ENCODE data around the gene PHPT1. TPM values are rescaled to one million over a fixed set of nuclear protein-coding genes. Genes with fewer than 3 reads are reported as not detected.
A peak's percentile ranks its signal among the peaks of the same experiment; 100 is the strongest.

Gene PHPT1
- polyA plus RNA-seq, 2 donors, result 83.1 to 101 TPM

DNA sequence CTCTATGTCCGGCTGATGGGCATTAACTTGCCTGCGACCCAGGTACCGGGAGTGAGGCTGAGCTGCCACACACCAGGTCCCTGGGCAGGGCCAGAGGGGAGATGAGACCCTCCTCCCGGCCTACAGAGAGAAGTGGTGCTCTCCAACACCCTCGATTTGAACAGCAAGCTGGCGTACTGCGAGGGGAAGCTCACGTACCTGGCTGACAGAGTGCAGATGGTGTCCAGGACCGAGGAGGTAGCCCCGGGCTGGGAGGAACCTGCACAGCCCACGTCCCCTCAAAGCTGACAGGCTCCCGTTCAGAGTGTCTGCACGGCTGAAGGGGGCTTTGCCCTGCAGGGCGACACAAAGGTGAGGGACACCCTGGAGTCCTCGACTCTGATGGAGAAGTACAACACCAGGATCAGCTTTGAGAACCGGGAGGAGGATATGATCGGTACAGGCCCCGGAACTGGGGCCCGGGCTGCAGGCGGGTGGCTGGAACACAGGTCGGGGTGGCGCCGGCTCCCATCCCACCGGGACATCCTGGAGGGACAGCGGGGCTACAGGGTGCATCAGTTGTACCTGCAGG, 42.5 kb upstream of the PHPT1 start:
- Histone ChIP-seq H3K27me3 (ENCODE audit: control insufficient read depth in 1 of 2, insufficient read depth in 2 of 2, low read length in 2 of 2) (no peaks in the 10 kb centered on the region), H3K4me3 (ENCODE audit: low read depth in 1 of 2, low read length in 2 of 2) (peak overlapping the region; percentile 87 to 99), H3K9me3 (ENCODE audit: control insufficient read depth in 2 of 2, insufficient read depth in 1 of 2, low read depth in 1 of 2, low read length in 1 of 2) (no peaks in the 10 kb centered on the region), H3K4me1 (ENCODE audit: control insufficient read depth in 2 of 2, insufficient read depth in 2 of 2, low read length in 1 of 2) (peaks cover 9 to 30% of the 10 kb centered on the region in 2 donors), H3K36me3 (ENCODE audit: control insufficient read depth in 2 of 2, insufficient read depth in 2 of 2, low read length in 1 of 2) (no peaks in the 10 kb centered on the region), H3K27ac (ENCODE audit: low read depth in 2 of 2, low read length in 1 of 2) (peak overlapping the region; percentile 97)
- 55 to 69% methylated on average over 25 of the region's 25 CpGs for WGBS, 2 donors

DNA sequence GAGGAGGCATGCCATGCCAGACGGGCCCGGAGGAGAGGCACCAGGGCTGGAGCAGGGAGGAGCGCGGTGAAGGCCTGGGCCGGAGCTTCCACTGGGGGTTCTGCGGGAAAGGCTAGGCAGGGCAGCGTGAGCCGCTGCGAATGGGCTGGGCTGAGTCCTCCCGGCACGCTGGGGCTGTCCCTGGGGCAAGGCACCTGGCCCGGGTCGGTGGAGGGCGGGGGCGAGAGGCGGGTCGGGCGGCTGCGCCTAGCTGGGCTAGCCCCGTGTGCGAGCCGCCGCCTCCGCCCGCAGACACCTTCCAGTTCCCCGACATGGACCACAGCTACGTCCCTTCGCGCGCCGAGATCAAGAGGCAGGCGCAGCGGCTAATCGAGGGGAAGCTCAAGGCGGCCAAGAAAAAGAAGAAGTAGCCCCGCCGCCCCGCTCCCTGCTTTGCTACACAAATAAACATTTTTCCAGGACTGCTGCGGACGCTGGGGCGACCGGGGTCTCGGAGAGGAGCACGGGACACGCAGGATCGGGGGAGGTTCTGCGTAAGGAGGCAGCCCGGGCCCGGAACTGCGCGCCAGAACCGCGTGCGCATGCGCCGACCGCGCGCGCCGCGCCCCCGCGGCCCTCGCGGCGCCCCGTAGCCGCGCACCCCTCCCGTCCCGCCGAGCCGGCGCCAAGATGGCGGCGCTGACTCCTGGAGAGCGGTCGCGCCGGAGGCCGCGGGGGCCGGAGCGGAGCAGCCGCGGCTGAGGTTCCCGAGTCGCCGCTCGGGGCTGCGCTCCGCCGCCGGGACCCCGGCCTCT, 41.7 kb upstream of the PHPT1 start, which contains the start of gene RABL6:
RABL6 (plus strand) TSS at position 668 of the 794 bp plus-strand sequence. CDS start 249 bp downstream, outside the sequence.
- H3K27ac ChIP-seq (ENCODE audit: low read depth in 2 of 2, low read length in 1 of 2), result peak within 1 kb of the TSS; percentile 97
- H3K9me3 ChIP-seq (ENCODE audit: control insufficient read depth in 2 of 2, insufficient read depth in 1 of 2, low read depth in 1 of 2, low read length in 1 of 2), result no peaks in the 10 kb centered on the region
- H3K36me3 ChIP-seq (ENCODE audit: control insufficient read depth in 2 of 2, insufficient read depth in 2 of 2, low read length in 1 of 2), result no peaks in the 10 kb centered on the region
- no peaks in the 10 kb centered on the region for H3K27me3 ChIP-seq (ENCODE audit: control insufficient read depth in 1 of 2, insufficient read depth in 2 of 2, low read length in 2 of 2)
- WGBS, 2 donors, result 0% methylated on average over 71 to 96 of the region's 96 CpGs
- H3K4me3 ChIP-seq (ENCODE audit: low read depth in 1 of 2, low read length in 2 of 2), result peak within 1 kb of the TSS; percentile 87 to 99
- H3K4me1 ChIP-seq (ENCODE audit: control insufficient read depth in 2 of 2, insufficient read depth in 2 of 2, low read length in 1 of 2), result peaks cover 9 to 30% of the 10 kb centered on the region in 2 donors

DNA sequence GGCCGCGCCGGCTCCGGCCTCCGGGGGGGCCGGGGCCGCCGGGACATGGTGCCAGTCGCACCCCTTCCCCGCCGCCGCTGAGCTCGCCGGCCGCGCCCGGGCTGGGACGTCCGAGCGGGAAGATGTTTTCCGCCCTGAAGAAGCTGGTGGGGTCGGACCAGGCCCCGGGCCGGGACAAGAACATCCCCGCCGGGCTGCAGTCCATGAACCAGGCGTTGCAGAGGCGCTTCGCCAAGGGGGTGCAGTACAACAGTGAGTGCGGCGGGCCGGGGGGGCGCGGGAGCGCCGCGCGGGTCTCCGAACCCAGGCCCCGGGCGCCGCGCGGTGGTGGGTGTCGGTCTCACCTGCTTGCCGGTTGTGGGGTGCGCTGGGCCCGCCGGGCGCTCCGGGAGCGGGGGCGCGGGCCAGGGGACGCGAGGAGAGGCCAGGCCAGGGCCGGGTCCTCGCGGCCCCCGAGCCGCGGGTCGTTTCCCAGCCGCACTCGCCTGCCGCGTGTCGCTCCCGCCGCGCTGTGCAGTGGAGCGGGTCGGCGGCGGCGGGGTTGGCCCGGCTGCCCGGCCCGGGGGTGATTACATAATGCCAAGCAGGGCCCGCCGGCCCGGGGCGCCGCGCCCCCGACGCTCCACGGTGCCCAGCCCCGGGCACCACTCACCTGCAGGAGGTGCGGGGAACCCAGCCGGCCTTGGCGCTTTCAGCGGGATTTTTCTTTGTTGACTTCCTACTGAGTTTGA, 41.0 kb upstream of the PHPT1 start:
- peaks cover 9 to 30% of the 10 kb centered on the region in 2 donors for H3K4me1 ChIP-seq (ENCODE audit: control insufficient read depth in 2 of 2, insufficient read depth in 2 of 2, low read length in 1 of 2)
- H3K4me3 ChIP-seq (ENCODE audit: low read depth in 1 of 2, low read length in 2 of 2), result peak overlapping the region; percentile 87 to 99
- H3K9me3 ChIP-seq (ENCODE audit: control insufficient read depth in 2 of 2, insufficient read depth in 1 of 2, low read depth in 1 of 2, low read length in 1 of 2), result no peaks in the 10 kb centered on the region
- peak overlapping the region; percentile 81 to 97 for H3K27ac ChIP-seq (ENCODE audit: low read depth in 2 of 2, low read length in 1 of 2)
- peaks cover 0 to 5% of the 10 kb centered on the region in 2 donors for H3K36me3 ChIP-seq (ENCODE audit: control insufficient read depth in 2 of 2, insufficient read depth in 2 of 2, low read length in 1 of 2)
- WGBS, 2 donors, result 0 to 1% methylated on average over 59 to 93 of the region's 93 CpGs
- no peaks in the 10 kb centered on the region for H3K27me3 ChIP-seq (ENCODE audit: control insufficient read depth in 1 of 2, insufficient read depth in 2 of 2, low read length in 2 of 2)

DNA sequence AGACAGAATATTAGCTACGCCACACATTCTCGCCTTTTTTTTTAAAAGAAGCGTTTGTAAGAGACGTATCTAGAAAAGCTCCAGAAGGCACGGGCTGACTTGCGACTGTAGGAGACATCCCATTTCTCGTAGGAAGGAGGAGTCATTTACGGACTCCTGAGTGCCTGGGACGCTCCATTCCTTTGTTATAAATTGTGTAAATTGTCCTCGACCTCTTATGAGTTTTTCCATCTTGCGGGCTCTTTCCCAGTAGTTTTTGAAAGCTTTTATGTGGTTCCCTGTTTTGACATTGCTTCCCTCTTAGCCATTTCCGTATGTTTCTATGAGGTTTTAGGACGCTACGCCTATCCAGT, 40.4 kb upstream of the PHPT1 start:
- peaks cover 9 to 30% of the 10 kb centered on the region in 2 donors for H3K4me1 ChIP-seq (ENCODE audit: control insufficient read depth in 2 of 2, insufficient read depth in 2 of 2, low read length in 1 of 2)
- H3K4me3 ChIP-seq (ENCODE audit: low read depth in 1 of 2, low read length in 2 of 2), result peak overlapping the region; percentile 87 to 99
- peaks cover 0 to 5% of the 10 kb centered on the region in 2 donors for H3K36me3 ChIP-seq (ENCODE audit: control insufficient read depth in 2 of 2, insufficient read depth in 2 of 2, low read length in 1 of 2)
- WGBS, 2 donors, result 3% methylated on average over 14 of the region's 14 CpGs
- no peaks in the 10 kb centered on the region for H3K9me3 ChIP-seq (ENCODE audit: control insufficient read depth in 2 of 2, insufficient read depth in 1 of 2, low read depth in 1 of 2, low read length in 1 of 2)
- peak overlapping the region in 1 of 2 donors; percentile 97 for H3K27ac ChIP-seq (ENCODE audit: low read depth in 2 of 2, low read length in 1 of 2)
- H3K27me3 ChIP-seq (ENCODE audit: control insufficient read depth in 1 of 2, insufficient read depth in 2 of 2, low read length in 2 of 2), result no peaks in the 10 kb centered on the region

DNA sequence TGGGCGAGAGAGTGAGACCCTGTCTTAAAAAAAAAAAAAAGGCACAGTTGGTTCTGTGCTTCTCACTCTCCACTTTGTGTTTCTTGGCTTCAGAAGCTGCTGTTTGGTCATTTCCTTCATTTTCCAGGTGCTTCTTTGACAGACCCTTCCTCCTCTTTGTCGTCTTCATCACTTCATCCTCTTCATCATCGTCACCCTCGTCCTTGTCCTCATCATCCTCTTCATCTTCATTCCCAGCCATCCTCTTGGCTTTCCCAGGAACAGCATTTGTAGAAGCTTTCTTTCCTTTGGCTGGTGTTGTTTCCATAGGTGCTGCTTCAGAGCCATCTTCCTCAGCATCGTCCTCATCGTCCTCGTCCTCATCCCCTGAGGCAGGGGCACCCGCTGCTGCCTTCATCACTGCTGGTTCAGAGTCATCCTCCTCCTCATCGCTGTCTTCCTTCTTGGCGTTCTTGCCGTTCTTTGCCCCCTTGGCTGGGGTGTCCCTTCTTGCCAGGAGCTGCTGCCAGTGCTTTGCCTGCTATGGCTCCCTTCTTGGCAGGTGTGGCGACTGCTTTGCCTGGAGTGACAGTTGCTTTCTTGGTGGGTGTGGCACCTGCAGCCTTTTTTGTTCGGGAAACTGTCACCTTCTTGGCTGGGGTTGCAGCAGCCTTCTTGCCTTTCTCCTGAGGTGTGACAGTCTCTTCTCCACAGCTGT, 34.3 kb upstream of the PHPT1 start:
- Histone ChIP-seq H3K4me3 (ENCODE audit: low read depth in 1 of 2, low read length in 2 of 2) (no peak overlapping the region), H3K27ac (ENCODE audit: low read depth in 2 of 2, low read length in 1 of 2) (no peak overlapping the region), H3K36me3 (ENCODE audit: control insufficient read depth in 2 of 2, insufficient read depth in 2 of 2, low read length in 1 of 2) (peaks cover 0 to 5% of the 10 kb centered on the region in 2 donors), H3K4me1 (ENCODE audit: control insufficient read depth in 2 of 2, insufficient read depth in 2 of 2, low read length in 1 of 2) (no peaks in the 10 kb centered on the region), H3K27me3 (ENCODE audit: control insufficient read depth in 1 of 2, insufficient read depth in 2 of 2, low read length in 2 of 2) (no peaks in the 10 kb centered on the region), H3K9me3 (ENCODE audit: control insufficient read depth in 2 of 2, insufficient read depth in 1 of 2, low read depth in 1 of 2, low read length in 1 of 2) (no peaks in the 10 kb centered on the region)
- WGBS, 2 donors, result 89 to 91% methylated on average over 13 of the region's 13 CpGs

DNA sequence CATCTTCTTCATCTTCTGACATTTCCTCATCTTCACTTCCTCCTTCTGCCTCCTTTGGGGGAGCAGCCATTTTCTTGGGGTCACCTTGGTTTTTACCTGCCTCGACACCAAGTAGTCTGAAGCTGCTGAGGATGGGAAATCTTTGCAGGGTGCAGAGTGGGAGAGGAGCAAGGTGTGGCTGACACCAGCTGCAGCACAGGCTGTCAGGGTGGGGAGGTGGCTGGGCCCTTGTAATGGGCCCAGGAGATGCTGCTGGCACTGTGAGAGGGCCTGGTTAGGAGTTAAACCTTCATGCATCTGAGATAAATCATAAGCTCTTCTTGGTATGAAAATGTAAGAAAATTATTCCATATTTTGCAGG, 33.8 kb upstream of the PHPT1 start:
- H3K27me3 ChIP-seq (ENCODE audit: control insufficient read depth in 1 of 2, insufficient read depth in 2 of 2, low read length in 2 of 2), result no peaks in the 10 kb centered on the region
- H3K27ac ChIP-seq (ENCODE audit: low read depth in 2 of 2, low read length in 1 of 2), result no peak overlapping the region
- no peaks in the 10 kb centered on the region for H3K9me3 ChIP-seq (ENCODE audit: control insufficient read depth in 2 of 2, insufficient read depth in 1 of 2, low read depth in 1 of 2, low read length in 1 of 2)
- WGBS, 2 donors, result 0 to 14% methylated on average over 1 of the region's 1 CpG
- no peak overlapping the region for H3K4me3 ChIP-seq (ENCODE audit: low read depth in 1 of 2, low read length in 2 of 2)
- peaks cover 0 to 5% of the 10 kb centered on the region in 2 donors for H3K36me3 ChIP-seq (ENCODE audit: control insufficient read depth in 2 of 2, insufficient read depth in 2 of 2, low read length in 1 of 2)
- no peaks in the 10 kb centered on the region for H3K4me1 ChIP-seq (ENCODE audit: control insufficient read depth in 2 of 2, insufficient read depth in 2 of 2, low read length in 1 of 2)

DNA sequence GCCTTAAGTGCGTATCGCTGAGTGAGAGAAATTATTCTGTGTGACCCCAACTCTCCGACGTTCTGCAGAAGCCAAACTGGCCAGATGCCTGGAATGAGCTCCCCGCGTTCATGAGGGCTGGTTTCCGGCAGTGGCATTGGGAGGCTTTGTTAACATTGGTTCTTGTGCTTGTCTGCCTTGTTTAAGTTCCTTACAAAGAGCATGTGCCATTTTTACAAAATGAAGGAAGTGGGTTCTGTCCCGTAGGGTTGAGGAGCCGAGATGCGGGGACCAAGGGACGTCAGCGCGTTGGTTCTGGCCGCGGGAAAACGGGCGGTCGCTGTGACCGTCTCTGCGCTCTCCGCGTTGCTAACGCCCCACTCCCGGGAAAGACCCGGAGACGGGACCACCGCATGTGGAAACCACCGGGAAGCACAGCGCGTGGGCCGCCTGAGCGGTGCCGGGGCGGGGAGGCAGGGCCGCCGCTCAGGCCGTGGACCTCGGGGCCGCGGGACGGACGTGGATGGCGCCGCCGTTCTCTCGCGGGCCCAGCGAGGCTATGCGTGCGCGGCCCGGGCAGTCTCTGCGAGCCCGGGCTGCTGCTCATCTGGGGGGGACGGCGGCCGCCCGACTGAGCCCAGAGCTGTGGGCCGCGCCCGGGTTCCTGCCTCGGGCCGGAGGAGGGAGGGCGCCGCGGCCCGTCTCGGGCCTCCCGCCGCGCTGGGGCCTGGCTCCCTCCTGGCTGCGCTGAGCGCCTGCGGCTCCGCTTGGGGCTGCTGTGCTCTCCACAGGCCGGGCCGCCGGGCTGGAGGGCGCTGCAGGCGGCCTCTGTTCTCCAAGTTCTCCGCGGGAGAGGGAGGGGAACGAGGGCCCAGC, 28.0 kb upstream of the PHPT1 start:
- H3K9me3 ChIP-seq (ENCODE audit: control insufficient read depth in 2 of 2, insufficient read depth in 1 of 2, low read depth in 1 of 2, low read length in 1 of 2), result no peaks in the 10 kb centered on the region
- WGBS, 2 donors, result 51 to 54% methylated on average over 75 to 83 of the region's 83 CpGs
- no peaks in the 10 kb centered on the region for H3K4me1 ChIP-seq (ENCODE audit: control insufficient read depth in 2 of 2, insufficient read depth in 2 of 2, low read length in 1 of 2)
- peak overlapping the region; percentile 17 to 22 for H3K4me3 ChIP-seq (ENCODE audit: low read depth in 1 of 2, low read length in 2 of 2)
- H3K27me3 ChIP-seq (ENCODE audit: control insufficient read depth in 1 of 2, insufficient read depth in 2 of 2, low read length in 2 of 2), result no peaks in the 10 kb centered on the region
- peaks cover 12 to 18% of the 10 kb centered on the region in 2 donors for H3K36me3 ChIP-seq (ENCODE audit: control insufficient read depth in 2 of 2, insufficient read depth in 2 of 2, low read length in 1 of 2)
- no peak overlapping the region for H3K27ac ChIP-seq (ENCODE audit: low read depth in 2 of 2, low read length in 1 of 2)

DNA sequence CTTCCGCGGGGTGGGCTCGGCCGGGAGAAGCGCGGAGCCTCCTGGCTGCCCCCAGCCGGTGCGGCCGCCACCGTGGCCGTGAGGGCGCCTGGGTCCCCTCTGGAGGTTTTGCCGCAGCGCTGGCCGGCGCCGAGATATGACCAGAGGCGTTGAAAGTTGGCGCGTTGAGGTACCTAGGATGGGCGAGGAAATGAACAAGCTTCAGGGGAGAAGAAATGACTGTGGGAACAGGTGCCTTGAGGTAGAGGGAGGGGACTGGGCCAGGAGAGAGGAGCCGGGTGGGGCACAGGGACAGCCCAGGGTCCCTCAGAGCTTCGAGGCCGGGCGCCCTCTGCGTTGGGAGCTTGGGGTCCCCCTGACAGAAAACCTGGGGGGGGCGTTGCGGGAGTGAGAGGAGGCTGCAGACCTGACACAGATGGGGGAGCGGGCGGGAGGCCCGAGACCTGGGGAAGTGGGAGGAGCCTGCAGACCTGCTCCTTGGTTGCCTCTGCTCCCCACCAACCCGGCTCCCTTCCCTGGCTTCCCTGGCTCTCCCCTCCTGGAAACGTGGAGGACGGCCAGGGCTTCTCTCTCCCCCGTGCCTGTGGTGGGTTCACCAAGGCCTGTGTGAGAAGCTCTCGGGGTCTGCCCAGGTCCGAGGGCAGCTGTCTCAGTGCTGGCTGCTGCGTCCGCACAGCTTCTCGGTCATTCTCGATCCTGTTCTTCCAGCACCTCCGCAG, 27.2 kb upstream of the PHPT1 start:
- no peak overlapping the region for H3K4me3 ChIP-seq (ENCODE audit: low read depth in 1 of 2, low read length in 2 of 2)
- peaks cover 13 to 22% of the 10 kb centered on the region in 2 donors for H3K36me3 ChIP-seq (ENCODE audit: control insufficient read depth in 2 of 2, insufficient read depth in 2 of 2, low read length in 1 of 2)
- H3K27me3 ChIP-seq (ENCODE audit: control insufficient read depth in 1 of 2, insufficient read depth in 2 of 2, low read length in 2 of 2), result no peaks in the 10 kb centered on the region
- no peaks in the 10 kb centered on the region for H3K9me3 ChIP-seq (ENCODE audit: control insufficient read depth in 2 of 2, insufficient read depth in 1 of 2, low read depth in 1 of 2, low read length in 1 of 2)
- WGBS, 2 donors, result 81 to 86% methylated on average over 41 to 42 of the region's 42 CpGs
- no peak overlapping the region for H3K27ac ChIP-seq (ENCODE audit: low read depth in 2 of 2, low read length in 1 of 2)
- no peaks in the 10 kb centered on the region for H3K4me1 ChIP-seq (ENCODE audit: control insufficient read depth in 2 of 2, insufficient read depth in 2 of 2, low read length in 1 of 2)
